Measurements from ENCODE around the gene TRAPPC6A. TPM values are rescaled to one million over a fixed set of nuclear protein-coding genes. Genes with fewer than 3 reads are reported as not detected.
"Not testable (repeated sequence)": the region's sequence is repeated elsewhere in the genome, so short reads cannot be mapped to it uniquely, and the experiment has no call there.

Gene TRAPPC6A
- total RNA-seq, 1 donor from 2014 or later, result 12.3 TPM

GRCh38 chr19:45133661-45134060 lies 44.4 kb downstream of the TRAPPC6A start:
- no peak for DNase-seq (ENCODE audit: low spot score)

GRCh38 chr19:45130888-45131615 lies 47.0 kb downstream of the TRAPPC6A start:
- no peak for DNase-seq (ENCODE audit: low spot score)

GRCh38 chr19:45130236-45130635 lies 47.8 kb downstream of the TRAPPC6A start:
- no peak for DNase-seq (ENCODE audit: low spot score)

GRCh38 chr19:45128806-45129205 lies 49.2 kb downstream of the TRAPPC6A start:
- no peak for DNase-seq (ENCODE audit: low spot score)

GRCh38 chr19:45128146-45128545 lies 49.9 kb downstream of the TRAPPC6A start:
- no peak for DNase-seq (ENCODE audit: low spot score)

- DNase-seq (ENCODE audit: low spot score), result no peak
These were observed 51.4 kb downstream of the TRAPPC6A start for GRCh38 chr19:45126654-45127053.

- no peak for DNase-seq (ENCODE audit: low spot score)
These were observed 52.0 kb downstream of the TRAPPC6A start for GRCh38 chr19:45125975-45126493.

GRCh38 chr19:45125360-45125759 lies 52.7 kb downstream of the TRAPPC6A start:
- no peak for DNase-seq (ENCODE audit: low spot score)

- no peak for DNase-seq (ENCODE audit: low spot score)
These were observed 54.0 kb downstream of the TRAPPC6A start for GRCh38 chr19:45124021-45124420.

- no peak for DNase-seq (ENCODE audit: low spot score)
These were observed 54.6 kb downstream of the TRAPPC6A start for GRCh38 chr19:45123440-45123850.

- no peak for DNase-seq (ENCODE audit: low spot score)
These were observed 55.2 kb downstream of the TRAPPC6A start for GRCh38 chr19:45122832-45123231.

GRCh38 chr19:45121827-45122345 lies 56.2 kb downstream of the TRAPPC6A start:
- no peak for DNase-seq (ENCODE audit: low spot score)

- no peak for DNase-seq (ENCODE audit: low spot score)
These were observed 58.5 kb downstream of the TRAPPC6A start for GRCh38 chr19:45119582-45119981.

GRCh38 chr19:45118591-45119355 lies 59.3 kb downstream of the TRAPPC6A start:
- DNase-seq (ENCODE audit: low spot score), result not testable (repeated sequence)

- DNase-seq (ENCODE audit: low spot score), result no peak
These were observed 59.9 kb downstream of the TRAPPC6A start for GRCh38 chr19:45118106-45118505.

- no peak for DNase-seq (ENCODE audit: low spot score)
These were observed 60.4 kb downstream of the TRAPPC6A start for GRCh38 chr19:45117671-45118070.

- DNase-seq (ENCODE audit: low spot score), result no peak
These were observed 60.9 kb downstream of the TRAPPC6A start for GRCh38 chr19:45117167-45117594.

- DNase-seq (ENCODE audit: low spot score), result no peak
These were observed 62.0 kb downstream of the TRAPPC6A start for GRCh38 chr19:45115809-45116615.

GRCh38 chr19:45114116-45114515 lies 63.9 kb downstream of the TRAPPC6A start:
- no peak for DNase-seq (ENCODE audit: low spot score)

- no peak for DNase-seq (ENCODE audit: low spot score)
These were observed 64.4 kb downstream of the TRAPPC6A start for GRCh38 chr19:45113628-45114027.

Measured in mesenteric fat pad (tissue), 1 donor.